H7 (cell line): Measurements from ENCODE around the gene SALL4. TPM values are rescaled to one million over a fixed set of nuclear protein-coding genes. Genes with fewer than 3 reads are reported as not detected.
"Not testable (repeated sequence)": the region's sequence is repeated elsewhere in the genome, so short reads cannot be mapped to it uniquely, and the experiment has no call there.

Source experiments
- DNase-seq: peaks from one replicate; pipeline ENCODE4 v3.0.0; 2012
- H3K27me3 ChIP-seq: 2 replicates; pipeline ENCODE4 v1.6.0; 2011; ENCODE audit warnings: mild to moderate bottlenecking, low read length; ENCODE audit not compliant: control insufficient read depth, insufficient read depth
- H3K36me3 ChIP-seq: replicated peaks from 2 replicates; pipeline ENCODE4 v1.5.1; 2011; ENCODE audit warnings: low read length; ENCODE audit not compliant: control insufficient read depth, insufficient read depth
- H3K4me3 ChIP-seq: 2 replicates; pipeline ENCODE4 v1.5.1; 2011; ENCODE audit warnings: low read depth, mild to moderate bottlenecking, control low read depth, low read length, moderate library complexity; ENCODE audit not compliant: insufficient read depth
- total RNA-seq: library from RNA; depleted of rRNA; stranded (reverse); fragments of >200 nt; shearing (Covaris generic); gene quantifications from 2 replicates; pipeline ENCODE4 v1.2.3, GENCODE V29; 2014

SALL4 gene
- total RNA-seq, 1 experiment from 2014 or later: 127 TPM

GRCh38 chr20:51765381-51765780, 36.9 kb downstream of the SALL4 start:
- not testable (repeated sequence) for H3K27me3 ChIP-seq, DNase-seq, H3K36me3 ChIP-seq, H3K4me3 ChIP-seq

- DNase-seq: no peak
- Histone ChIP-seq H3K36me3 (no peaks in the 10 kb centered on the region), H3K27me3 (peaks cover 10% of the 10 kb centered on the region), H3K4me3 (no peak overlapping the region)
Measured at GRCh38 chr20:51763965-51764602, 38.2 kb downstream of the SALL4 start.

- DNase-seq: peak; percentile 61
- Histone ChIP-seq H3K36me3 (no peaks in the 10 kb centered on the region), H3K4me3 (no peak overlapping the region), H3K27me3 (no peaks in the 10 kb centered on the region)
Measured at GRCh38 chr20:51760905-51761546, 41.3 kb downstream of the SALL4 start.

GRCh38 chr20:51759769-51760510, 42.4 kb downstream of the SALL4 start:
- Histone ChIP-seq H3K27me3 (no peaks in the 10 kb centered on the region), H3K4me3 (no peak overlapping the region), H3K36me3 (no peaks in the 10 kb centered on the region)
- peak; percentile 49 for DNase-seq

GRCh38 chr20:51758978-51759544, 43.3 kb downstream of the SALL4 start:
- H3K27me3 ChIP-seq: no peaks in the 10 kb centered on the region
- H3K36me3 ChIP-seq: no peaks in the 10 kb centered on the region
- no peak overlapping the region for H3K4me3 ChIP-seq
- no peak for DNase-seq

- no peak overlapping the region for H3K4me3 ChIP-seq
- no peak for DNase-seq
- H3K36me3 ChIP-seq: no peaks in the 10 kb centered on the region
Measured at GRCh38 chr20:51757226-51757625, 45.1 kb downstream of the SALL4 start.

GRCh38 chr20:51756653-51757052, 45.7 kb downstream of the SALL4 start:
- no peaks in the 10 kb centered on the region for H3K27me3 ChIP-seq
- H3K36me3 ChIP-seq: no peaks in the 10 kb centered on the region
- no peak for DNase-seq
- no peak overlapping the region for H3K4me3 ChIP-seq

More at GRCh38 chr20:51757226-51757625, 45.1 kb downstream of the SALL4 start:
- H3K27me3 ChIP-seq: no peaks in the 10 kb centered on the region

- not testable (repeated sequence) for H3K36me3 ChIP-seq, H3K27me3 ChIP-seq, DNase-seq, H3K4me3 ChIP-seq
Measured at GRCh38 chr20:51753220-51753619, 49.1 kb downstream of the SALL4 start.

DNA sequence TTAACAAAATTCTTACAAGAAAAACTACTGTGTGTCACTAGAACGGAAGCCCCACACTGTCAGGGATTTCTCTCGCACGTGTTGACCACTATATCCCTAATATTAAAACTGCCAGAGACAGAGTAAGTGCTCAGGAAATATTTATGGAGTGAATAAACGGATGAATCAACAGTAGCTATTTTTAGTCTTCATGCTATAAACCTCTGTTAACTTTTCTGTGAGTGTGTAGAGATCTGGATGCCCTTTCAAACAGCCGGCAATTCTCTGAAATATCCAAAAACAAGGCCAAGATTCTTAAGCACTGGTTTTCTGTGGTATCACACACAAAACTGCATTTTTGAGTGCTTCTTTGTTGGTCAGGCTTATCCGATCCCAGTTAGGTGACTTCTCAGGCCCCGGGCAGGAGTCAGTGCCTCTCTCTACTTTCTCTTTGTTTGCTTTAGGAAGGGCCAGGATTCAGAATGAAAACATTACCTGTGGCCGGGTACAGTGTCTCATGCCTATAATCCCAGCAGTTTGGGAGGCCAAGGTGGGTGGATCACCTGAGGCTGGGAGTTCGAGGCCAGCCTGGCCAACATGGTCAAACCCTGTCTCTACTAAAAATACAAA, 49.9 kb downstream of the SALL4 start:
- Histone ChIP-seq H3K4me3 (no peak overlapping the region), H3K36me3 (no peaks in the 10 kb centered on the region), H3K27me3 (no peaks in the 10 kb centered on the region)
- no peak for DNase-seq

DNA sequence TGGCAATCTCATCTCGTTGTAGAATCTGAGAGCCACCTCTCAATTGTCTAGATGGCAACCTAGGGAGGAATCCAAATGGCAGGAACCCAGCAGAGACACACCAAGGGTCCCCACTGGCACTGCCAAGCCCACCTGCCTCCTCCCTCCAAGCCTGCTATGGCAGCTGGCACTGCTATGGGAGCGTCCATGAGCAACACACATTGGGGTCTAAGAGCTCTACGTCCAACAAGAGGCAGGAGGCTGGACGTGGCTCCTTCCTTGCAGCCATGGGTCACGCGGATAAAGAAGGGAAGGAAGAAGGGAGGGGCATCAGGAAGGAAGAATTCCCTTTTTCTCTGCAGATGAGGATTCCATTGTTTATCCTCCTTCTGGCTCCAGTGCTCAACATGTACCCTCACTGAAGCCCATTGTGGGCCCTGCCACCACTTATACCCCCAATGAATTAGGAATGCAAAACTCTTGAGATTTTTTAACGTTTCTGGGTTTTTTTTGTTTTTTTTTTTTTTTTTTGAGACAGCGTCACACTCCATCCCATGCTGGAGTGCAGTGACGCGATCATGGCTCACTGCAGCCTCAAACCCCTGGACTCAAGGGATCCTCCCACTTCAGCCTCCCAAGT, 51.4 kb downstream of the SALL4 start:
- no peak overlapping the region for H3K4me3 ChIP-seq
- no peaks in the 10 kb centered on the region for H3K36me3 ChIP-seq
- no peak for DNase-seq
- H3K27me3 ChIP-seq: no peaks in the 10 kb centered on the region

DNA sequence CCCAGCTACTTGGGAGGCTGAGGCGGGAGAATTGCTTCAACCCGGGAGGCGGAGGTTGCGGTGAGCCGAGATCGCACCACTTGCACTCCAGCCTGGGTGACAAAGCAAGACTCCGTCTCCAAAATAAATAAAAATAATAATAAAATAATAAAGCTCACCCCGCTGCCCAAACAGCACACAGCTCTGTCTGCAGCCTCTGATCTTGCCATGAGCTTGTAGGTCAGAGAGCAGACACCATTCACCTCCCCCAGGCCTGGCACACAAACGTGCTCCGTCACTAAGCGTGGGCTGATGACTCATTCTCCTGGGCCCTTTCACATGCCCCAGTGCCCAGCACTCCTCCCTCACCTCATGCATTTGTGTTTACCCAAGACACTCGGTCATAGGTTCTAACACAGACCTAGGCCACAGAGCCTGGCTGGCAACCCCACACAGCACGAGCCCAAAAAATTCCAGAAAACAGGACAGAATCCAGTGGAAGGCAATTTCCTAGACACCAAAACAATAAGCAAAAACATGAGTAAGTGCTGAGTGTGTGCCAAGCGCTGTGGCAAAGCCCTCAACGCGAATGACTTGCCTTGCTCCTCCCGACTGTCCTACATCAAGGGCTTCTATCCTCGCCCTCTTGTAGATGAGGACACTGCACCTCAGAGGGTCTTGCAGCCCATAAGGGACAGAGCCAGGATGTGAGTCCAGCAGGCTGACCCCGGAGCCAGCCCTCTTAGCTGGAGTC, 52.1 kb downstream of the SALL4 start:
- Histone ChIP-seq H3K27me3 (no peaks in the 10 kb centered on the region), H3K4me3 (no peak overlapping the region), H3K36me3 (no peaks in the 10 kb centered on the region)
- DNase-seq: no peak

DNA sequence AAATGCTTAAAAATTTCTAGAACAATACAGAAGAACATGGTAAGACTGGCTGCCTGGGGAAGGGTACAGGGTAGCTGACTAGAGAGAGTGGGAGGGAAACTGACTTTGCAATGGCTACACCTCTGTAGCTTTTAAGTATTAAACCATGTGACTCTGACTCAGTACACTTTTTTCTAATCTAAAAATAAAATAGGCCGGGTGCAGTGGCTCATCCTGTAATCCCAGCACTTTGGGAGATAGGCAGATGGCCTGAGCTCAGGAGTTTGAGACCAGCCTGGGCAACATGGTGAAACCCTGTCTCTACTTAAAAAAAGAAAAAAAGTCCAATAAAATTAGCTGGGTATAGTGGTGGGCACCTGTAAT, 52.7 kb downstream of the SALL4 start:
- no peak for DNase-seq
- H3K36me3 ChIP-seq: no peaks in the 10 kb centered on the region

GRCh38 chr20:51747182-51747911, 55.0 kb downstream of the SALL4 start:
- Histone ChIP-seq H3K36me3 (no peaks in the 10 kb centered on the region), H3K27me3 (no peaks in the 10 kb centered on the region), H3K4me3 (no peak overlapping the region)
- no peak for DNase-seq

More for the DNA sequence above, 52.7 kb downstream of the SALL4 start:
- Histone ChIP-seq H3K4me3 (no peak overlapping the region), H3K27me3 (no peaks in the 10 kb centered on the region)
